HG02852 (cell line): ENCODE data around the gene CALR3.
"Not testable (repeated sequence)": the region's sequence is repeated elsewhere in the genome, so short reads cannot be mapped to it uniquely, and the experiment has no call there.

Experiments used
- ATAC-seq: cut with Tn5 transposase; IDR thresholded peaks from one replicate; pipeline ENCODE4 v1.9.1; 2021; ENCODE audit warnings: mild to moderate bottlenecking, moderate library complexity; ENCODE audit not compliant: unreplicated experiment

The CALR3 gene

DNA sequence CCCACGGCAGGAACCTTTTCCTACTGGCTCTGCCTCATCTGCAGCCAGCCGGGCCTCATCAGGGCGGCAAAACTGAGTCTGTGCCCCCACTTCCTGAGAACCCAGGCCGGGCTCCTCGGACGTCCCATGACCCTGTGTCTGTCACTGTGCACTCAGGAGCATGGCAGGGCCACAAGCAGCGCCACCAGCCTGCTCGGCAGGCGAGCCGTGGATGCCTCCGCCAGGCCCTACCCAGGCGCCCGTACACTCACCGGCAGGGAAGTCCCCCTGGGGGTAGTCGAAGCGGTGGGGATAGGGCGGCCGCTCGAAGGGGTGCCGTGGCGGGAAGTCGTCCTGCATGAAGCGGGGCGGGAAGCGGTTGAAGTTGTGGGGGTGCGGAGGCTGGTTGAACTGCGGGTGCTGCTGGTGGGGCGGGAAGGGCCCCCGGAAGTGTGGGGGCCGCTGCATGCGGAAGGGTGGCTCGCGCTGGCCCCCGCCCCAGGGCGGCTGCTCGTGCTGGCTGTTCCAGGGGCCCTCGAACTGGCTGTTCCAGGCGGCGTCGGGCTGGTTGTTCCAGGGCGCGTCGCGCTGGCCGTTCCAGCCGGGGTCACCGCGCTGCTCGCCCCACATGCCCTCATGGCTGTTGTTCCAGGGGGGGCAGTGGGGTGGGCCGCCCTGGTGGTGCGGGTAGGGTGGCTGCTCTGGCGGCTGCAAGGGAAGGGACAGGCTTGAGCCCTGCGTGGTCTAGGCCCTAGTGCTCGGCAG, 29.2 kb upstream of the CALR3 start:
- ATAC-seq, result no peak

DNA sequence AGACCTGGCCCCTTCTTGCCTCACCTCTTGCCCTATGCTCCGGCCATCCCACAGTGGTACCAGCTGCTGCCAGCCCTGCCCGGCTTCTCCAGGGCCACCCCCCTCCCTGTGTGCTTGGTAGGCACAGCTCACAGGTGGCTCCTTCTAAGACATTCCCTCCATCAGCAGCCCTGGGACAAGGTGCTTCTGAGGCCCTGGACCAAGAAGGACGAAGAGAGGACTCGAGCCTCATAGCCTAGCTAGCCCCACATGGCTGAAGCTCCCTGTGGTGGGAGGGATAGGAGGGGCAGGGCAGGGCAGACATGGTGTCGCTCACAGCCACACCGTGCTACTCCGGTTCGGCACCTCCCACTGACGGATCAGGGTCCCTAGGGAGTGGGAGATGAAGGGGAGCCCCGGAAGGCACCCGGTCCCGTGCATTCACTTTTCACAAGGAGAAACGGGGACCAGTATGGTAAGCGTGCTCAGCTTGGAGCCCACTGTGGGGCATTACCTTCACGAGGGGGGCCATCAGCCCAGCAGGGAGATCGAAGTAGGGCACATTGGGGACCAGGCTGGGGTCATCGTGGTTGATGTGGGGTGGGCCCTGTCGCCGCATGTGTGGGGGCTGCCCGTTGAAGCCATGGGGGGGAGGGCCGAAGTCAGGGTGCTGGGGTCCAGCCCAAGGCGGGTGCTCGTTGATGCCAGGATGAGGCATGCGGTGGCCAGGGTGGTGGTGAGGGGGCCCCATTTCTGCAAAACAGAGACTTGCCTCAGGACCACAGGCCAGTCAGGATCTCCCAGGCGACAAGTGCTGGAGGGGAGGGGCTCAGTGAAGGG, 26.8 kb upstream of the CALR3 start:
- no peak for ATAC-seq

DNA sequence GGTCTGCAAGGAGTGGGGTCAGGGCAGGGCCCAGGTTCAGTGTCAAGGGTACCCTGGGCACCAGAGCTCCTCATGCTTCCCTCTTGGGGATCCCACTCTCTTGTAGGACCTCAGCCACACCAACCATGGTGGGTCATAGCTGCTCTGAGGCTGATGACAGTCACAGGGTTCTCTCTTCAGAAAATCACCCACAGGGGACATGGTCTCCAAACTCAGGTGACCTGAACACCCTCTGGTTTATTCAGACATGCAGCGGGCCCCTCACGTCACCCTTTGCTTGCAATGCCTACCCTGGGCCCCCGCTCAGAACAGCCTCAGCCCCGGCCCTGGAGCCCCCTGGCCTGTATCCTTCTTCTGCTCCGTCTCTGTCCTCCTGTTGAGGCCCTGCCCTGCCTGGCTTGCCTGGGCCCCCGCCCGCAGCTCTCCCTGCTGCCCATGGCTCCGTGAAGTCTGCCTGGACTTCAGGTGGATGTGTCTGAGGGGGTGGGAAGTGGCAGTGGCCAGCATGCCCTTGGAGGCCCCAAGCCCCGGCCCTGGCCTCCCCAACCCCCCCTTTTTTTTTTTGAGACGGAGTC, 25.8 kb upstream of the CALR3 start:
- no peak for ATAC-seq

GRCh38 chr19:16520986-16521624, 25.1 kb upstream of the CALR3 start:
- no peak for ATAC-seq

DNA sequence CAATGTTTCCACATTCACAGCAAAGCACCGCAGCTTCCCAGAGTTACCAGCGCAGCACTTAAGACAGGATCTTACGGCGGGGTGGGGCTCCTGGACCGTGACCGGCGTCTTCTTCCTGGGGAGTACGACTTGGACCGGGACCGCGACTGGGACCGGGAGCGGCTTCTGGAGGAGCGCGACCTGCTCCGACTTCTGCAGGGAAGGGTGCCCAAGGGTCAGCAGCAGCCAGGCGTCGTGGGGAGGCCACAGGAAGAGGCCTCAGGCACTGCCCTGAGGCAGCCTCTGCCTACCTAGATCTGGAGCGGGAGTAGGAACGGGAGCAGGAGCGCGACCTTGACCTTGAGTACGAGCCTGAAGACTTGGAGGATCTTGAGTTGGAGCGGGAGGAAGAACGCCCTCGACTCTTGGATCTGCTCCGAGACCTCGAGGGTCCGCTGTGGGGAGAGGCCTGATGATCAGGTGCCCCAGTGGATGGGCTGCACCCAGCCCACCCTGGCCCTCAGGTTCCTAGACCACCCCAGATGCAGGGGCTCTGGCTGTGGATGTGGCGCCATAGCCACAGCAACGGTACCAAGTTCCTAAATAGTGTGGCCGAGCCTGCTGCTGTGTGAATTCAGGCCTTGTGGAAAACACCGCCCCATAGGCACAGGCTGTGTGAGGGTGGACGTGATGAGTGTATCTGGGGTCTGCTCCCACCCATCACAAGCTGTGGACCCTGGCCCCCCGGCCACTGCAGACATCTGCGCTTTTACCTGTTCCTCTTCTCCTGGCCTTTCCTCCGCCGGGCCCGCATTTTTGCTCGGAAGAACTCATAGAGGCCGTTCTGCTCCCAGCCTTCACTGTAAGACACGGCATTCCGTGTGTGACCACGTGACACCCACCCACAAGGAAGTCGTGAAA, 24.4 kb upstream of the CALR3 start:
- ATAC-seq, result no peak

DNA sequence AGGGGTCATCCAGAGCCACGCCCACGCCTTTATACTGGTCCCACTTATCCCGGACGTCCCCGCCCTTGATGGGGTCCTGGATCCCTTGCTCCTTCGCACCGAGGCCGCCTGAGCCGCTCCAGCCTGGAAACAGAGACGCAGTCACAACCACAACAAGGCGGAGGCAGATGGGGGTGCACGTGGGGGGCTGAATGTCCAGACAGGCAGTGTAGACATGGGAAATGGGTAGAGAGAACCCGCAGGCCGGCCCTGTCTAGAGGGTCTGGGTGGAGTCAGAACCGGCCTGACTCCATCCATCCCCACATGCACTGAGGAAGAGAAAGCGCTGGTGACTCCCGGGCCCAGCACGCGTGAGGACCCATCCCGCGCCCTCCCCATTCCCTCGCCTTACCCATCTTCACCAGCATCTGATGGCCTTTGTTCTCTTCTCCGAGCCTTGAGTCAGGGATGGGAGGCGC, 23.3 kb upstream of the CALR3 start:
- ATAC-seq, result no peak

DNA sequence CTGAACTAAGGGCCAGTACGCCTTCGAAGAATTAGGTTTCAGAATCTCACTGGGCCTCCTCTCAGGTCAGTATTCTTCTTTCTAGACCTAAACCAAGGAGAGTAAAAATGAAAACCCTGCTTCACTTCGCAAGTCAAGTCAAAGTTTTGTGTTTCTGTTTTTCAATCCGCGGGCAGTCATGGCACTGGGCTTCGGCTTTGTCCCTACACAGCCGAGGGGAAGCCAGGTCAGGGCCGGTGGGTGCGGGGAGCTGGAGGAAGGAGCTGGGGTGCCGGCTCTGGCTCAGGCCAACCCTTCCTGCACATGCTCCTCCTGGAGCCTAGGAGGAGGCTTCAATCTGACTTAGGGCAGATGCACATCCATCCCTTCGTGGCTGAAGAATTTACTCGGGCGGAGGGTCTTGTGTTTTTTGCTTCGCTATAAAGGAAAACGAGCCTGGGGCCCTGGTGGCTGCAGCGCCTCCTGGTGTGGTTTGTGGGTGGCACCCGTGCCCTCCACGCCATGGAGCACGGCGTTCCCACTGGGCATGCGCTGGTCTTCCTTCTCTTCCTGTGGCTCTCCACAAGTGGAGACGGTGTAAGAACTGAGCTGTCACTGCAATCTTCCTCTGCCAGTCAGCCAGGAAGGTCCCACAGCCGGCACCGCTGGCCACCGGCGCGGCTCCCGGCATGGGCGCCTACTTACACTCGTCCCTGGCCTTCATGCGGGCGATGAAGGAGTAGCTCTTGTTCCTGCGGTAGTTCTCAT, 22.7 kb upstream of the CALR3 start:
- no peak for ATAC-seq

DNA sequence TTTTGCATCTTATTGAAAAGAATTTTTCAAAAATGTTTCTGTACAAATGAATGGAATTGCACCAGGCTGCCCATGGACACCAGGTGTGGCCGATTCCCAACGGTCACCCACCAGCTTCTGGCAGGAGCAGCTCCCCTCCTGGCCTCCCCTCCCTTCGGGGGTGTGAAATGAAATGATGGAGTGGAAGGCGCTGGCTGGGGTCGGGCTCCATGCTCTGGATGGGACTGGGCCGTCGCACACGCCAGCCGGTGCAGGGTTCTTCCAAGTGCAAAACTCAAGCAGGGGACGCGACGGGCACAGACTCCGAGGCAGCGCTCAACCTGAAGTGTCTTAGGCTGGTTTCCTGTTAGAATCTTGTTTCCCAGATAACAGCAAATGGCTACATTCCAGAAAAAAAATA, 22.1 kb upstream of the CALR3 start:
- ATAC-seq, result no peak

DNA sequence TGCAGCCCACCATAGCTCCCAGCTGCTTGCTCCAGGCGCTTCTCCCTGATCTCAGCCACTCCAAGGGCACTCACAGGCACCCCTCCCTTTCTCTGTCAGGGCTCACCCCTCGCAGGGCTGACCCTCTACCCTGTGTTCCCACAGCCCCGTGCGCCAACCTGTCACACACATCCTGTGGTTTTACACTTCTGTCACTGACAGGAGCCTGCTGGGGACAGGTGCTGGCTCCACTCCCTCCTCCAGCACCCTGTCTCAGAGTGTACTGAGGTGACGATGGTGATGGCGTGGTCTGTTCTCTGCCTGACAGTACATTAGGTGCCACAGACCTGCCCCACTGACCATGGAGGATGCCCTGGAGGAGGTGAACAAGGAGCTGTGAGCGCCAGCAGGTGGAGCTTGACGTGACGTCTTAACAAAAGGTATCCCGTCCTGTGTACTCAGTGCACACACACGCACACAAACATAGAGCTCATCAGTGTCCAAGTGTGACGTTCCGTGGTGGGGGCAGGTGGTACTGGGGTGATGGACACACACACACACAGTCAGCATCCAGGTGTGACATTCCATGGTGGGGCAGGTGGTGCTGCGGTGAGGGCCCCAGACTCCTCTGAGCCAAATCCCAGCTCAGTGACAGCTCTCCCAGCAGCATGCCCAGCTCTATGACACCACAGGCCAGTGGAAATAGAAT, 21.1 kb upstream of the CALR3 start:
- ATAC-seq, result no peak

GRCh38 chr19:16516381-16516780, 20.4 kb upstream of the CALR3 start:
- no peak for ATAC-seq

GRCh38 chr19:16514383-16515019, 18.5 kb upstream of the CALR3 start:
- ATAC-seq, result no peak

DNA sequence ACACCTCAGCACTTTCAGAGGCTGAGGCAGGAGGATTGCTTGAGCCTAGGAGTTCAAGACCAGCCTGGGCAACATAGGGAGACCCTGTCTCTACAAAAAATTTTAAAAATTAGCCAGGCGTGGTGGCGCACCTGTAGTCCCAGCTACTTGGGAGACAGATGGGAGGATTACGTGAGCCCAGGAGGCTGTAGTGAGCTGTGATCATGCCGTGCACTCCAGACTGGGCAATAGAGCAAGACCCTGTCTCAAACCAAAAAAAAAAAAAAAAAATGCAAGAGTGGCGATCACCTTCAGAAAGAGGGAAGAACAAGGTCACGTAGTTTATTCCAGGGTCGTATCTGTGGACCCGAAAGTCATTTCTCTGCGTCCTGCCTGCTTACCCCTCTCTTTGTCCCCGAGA, 16.6 kb upstream of the CALR3 start:
- ATAC-seq, result not testable (repeated sequence)

DNA sequence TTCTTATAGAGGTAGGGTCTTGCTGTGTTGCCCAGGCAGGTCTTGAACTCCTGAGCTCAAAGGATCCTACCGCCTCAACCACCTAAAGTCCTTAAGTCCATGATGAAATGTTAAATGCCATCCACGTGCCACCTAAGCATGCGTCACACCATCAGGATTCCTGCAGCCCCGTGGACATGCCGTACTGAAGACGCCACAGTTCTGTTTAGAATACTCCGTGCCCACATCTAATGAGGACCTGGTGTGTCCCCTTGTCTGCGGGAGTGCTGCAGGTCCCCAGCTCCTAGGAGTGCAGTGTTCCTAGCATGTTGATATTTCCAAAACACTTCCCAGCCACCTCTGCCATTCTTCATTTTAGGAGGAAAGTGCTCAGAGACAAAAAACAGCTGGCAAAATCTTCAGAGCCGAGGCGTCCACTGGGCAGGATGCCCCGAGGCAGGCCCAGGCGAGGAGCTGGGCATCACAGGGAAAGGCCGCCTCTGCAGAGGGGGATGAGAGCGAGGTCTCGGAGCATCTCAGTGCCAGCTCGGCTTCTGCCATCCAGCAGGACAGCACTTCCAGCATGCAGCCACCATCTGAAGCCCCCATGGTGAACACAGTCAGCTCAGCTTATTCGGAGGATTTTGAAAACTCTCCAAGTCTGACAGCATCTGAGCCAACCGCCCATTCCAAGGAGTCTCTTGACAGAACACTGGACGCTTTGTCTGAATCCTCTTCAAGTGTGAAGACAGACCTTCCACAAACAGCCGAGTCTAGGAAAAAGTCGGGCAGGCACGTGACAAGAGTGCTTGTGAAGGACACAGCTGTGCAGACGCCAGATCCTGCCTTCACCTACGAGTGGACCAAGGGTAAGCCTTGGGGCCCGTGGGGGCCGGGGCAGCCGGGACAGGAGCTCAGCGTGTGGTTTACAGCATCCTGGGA, 13.4 kb upstream of the CALR3 start:
- ATAC-seq, result no peak

DNA sequence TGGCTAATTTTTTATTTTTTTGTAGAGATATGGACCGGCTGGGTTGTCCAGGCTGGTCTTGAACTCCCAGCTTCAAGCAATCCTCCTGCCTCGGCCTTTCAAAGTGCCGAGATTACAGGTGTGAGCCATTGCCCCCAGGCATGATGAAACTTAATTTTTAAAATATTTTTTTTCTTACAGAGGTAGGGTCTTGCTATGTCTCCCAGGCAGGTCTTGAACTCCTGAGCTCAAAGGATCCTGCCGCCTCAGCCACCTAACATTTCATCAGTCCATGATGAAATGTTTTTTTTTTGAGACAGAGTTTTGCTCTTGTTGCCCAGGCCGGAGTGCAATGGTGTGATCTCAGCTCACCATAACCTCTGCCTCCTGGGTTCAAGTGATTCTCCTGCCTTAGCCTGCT, 12.6 kb upstream of the CALR3 start:
- ATAC-seq, result no peak

DNA sequence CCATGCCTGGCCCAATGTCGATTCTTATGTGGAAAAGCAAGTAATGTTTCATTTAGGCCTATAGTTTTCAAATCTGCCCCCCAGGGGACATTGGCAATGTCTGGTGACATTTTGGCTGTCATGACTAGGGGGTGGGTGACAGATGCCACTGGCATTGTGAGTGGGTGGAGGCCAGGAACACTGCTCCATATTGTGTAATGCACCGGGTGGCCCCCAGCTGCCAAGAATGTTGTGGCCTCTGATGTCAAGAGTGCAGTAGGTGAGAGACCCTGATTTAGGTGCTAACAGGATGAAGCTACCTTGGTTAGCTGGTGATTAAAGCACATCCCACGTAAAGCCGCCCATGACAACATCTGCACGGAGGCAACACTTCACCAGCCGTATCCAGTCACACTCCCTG, 11.0 kb upstream of the CALR3 start:
- no peak for ATAC-seq

- not testable (repeated sequence) for ATAC-seq
Measured at GRCh38 chr19:16506161-16506560, 10.2 kb upstream of the CALR3 start.

GRCh38 chr19:16504271-16504670, 8.3 kb upstream of the CALR3 start:
- ATAC-seq, result no peak

GRCh38 chr19:16497837-16498236, 1.9 kb upstream of the CALR3 start:
- no peak for ATAC-seq
